Bronchial epithelial cell (primary cell): ENCODE measurements around the gene CDK11B. TPM values are rescaled to one million over a fixed set of nuclear protein-coding genes. Genes with fewer than 3 reads are reported as not detected.

Source experiments
- DNase-seq: peaks from one replicate; pipeline ENCODE4 v3.0.0-alpha.2; 2010; ENCODE audit warnings: low read depth
- FAIRE-seq: peaks from 2 replicates; lab custom pipeline; 2011; peaks lifted over from hg19 to GRCh38; lab: Jason Lieb, UNC
- H3K27me3 ChIP-seq: 2 replicates; pipeline ENCODE4 v1.5.1; 2011; ENCODE audit warnings: low read length; ENCODE audit not compliant: control insufficient read depth, insufficient read depth
- H3K36me3 ChIP-seq: 2 replicates; pipeline ENCODE4 v1.5.1; 2011; ENCODE audit warnings: low read length; ENCODE audit not compliant: control insufficient read depth, insufficient read depth
- H3K4me3 ChIP-seq: 2 replicates; pipeline ENCODE4 v1.5.1; 2011; ENCODE audit warnings: mild to moderate bottlenecking, low read depth, low read length, control low read depth
- CTCF ChIP-seq: IDR thresholded peaks from 2 replicates; pipeline ENCODE4 v1.5.1; 2011; ENCODE audit warnings: mild to moderate bottlenecking, moderate library complexity, low read length, control low read depth, inconsistent platforms; ENCODE audit not compliant: insufficient read depth, severe bottlenecking
- total RNA-seq: library from RNA; depleted of rRNA; stranded (reverse); fragments of >200 nt; gene quantifications from 2 replicates; pipeline ENCODE4 v1.2.1, GENCODE V29; 2014

The CDK11B gene
- total RNA-seq, 1 donor from 2014 or later: 5.0 TPM

GRCh38 chr1:1612104-1612400 lies 46.8 kb downstream of the CDK11B start:
- FAIRE-seq: no peak

GRCh38 chr1:1610796-1611195 lies 48.0 kb downstream of the CDK11B start:
- TF ChIP-seq CTCF: no peak
- FAIRE-seq (no peak), DNase-seq (no peak)
- no peaks in the 10 kb centered on the region for H3K36me3 ChIP-seq
- H3K27me3 ChIP-seq: no peaks in the 10 kb centered on the region
- H3K4me3 ChIP-seq: no peak overlapping the region

More at GRCh38 chr1:1612104-1612400, 46.8 kb downstream of the CDK11B start:
- H3K36me3 ChIP-seq: no peaks in the 10 kb centered on the region
- TF ChIP-seq CTCF: no peak
- no peak for DNase-seq
- no peak overlapping the region for H3K4me3 ChIP-seq
- no peaks in the 10 kb centered on the region for H3K27me3 ChIP-seq

- TF ChIP-seq CTCF: no peak
- no peak for FAIRE-seq
- Histone ChIP-seq H3K27me3 (no peaks in the 10 kb centered on the region), H3K4me3 (no peak overlapping the region), H3K36me3 (no peaks in the 10 kb centered on the region)
- no peak for DNase-seq
These were observed 48.9 kb downstream of the CDK11B start for GRCh38 chr1:1609822-1610485.

GRCh38 chr1:1606232-1606631 lies 52.6 kb downstream of the CDK11B start:
- Histone ChIP-seq H3K36me3 (no peaks in the 10 kb centered on the region), H3K4me3 (no peak overlapping the region), H3K27me3 (no peaks in the 10 kb centered on the region)
- no peak for DNase-seq
- no peak for TF ChIP-seq CTCF
- FAIRE-seq: no peak

- FAIRE-seq: no peak
- H3K36me3 ChIP-seq: no peaks in the 10 kb centered on the region
- TF ChIP-seq CTCF: no peak
- H3K27me3 ChIP-seq: no peaks in the 10 kb centered on the region
- H3K4me3 ChIP-seq: no peak overlapping the region
- no peak for DNase-seq
These were observed 53.1 kb downstream of the CDK11B start for GRCh38 chr1:1605724-1606123.

GRCh38 chr1:1605034-1605591 lies 53.7 kb downstream of the CDK11B start:
- TF ChIP-seq CTCF: no peak
- Histone ChIP-seq H3K27me3 (no peaks in the 10 kb centered on the region), H3K4me3 (no peak overlapping the region), H3K36me3 (no peaks in the 10 kb centered on the region)
- DNase-seq (no peak), FAIRE-seq (no peak)
